Epidermal melanocyte (primary cell): ENCODE data around the gene SYTL2.
A peak's percentile ranks its signal among the peaks of the same experiment; 100 is the strongest.

Experiments
- DNase-seq: peaks from one replicate; pipeline ENCODE4 v3.0.0; 2011; ENCODE audit warnings: low spot score; ENCODE audit not compliant: insufficient read length

SYTL2 gene

DNA sequence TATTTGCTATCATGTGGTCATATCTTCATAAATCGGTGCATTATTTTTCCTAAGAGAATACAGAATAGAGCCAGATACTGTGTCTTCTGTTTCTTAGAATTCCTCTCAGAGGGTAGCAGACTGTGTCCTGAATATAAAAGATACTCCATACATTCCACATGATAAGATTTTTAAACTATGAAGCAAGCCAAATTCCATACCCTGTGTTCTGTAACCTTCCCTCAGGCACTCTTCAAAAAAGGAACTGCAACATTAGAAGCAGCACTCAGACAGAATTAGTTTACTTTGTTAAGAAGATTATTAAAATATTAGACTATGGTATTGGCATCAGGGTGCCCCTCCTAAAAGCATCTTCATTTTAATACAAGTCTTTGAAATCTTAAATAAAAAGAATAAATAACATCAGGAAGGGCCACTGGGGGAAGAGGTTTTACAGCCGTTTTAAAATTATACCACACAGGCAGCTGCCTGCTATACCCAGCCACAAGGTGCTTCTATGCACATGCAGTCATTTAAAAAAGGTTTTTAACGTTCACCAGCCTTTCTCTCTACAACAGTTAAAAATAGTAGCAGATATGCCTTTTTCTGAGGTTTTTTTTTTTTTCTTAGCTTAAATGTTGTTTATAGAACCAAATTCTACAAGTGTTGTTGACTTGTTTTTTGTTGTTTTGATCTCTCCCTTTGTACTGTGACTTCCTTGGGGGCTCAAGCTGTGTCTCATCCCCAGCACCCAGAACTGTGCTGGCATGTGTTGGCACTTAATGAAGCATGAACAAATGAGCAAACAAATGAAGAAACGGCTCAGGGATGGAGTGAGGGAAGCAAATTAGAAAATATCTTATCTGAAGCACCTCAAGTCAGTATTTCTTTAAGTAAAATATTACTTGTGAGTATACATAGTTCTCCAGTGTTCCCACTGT lies 70.2 kb downstream of the SYTL2 start:
- DNase-seq: no peak

DNA sequence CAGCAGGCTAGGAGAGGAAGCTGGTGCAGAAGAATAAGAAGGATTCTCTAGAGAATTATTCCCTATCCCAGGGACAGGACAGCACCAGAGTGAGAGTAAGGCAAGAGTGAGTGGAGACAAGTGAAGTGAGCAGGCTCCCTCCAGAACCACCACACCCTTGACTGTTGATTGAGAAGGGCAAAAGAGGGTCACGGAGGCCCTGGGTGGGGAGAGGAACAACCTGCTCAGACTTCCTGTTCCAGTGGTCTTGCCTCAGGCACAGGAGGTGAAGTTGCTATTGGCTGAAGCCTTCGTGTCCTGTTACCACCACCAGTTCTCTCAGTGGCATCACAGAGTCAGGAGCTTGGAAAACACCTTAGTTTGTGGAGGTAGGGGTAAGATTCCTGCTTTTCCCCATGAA lies 73.2 kb downstream of the SYTL2 start:
- DNase-seq: no peak

DNA sequence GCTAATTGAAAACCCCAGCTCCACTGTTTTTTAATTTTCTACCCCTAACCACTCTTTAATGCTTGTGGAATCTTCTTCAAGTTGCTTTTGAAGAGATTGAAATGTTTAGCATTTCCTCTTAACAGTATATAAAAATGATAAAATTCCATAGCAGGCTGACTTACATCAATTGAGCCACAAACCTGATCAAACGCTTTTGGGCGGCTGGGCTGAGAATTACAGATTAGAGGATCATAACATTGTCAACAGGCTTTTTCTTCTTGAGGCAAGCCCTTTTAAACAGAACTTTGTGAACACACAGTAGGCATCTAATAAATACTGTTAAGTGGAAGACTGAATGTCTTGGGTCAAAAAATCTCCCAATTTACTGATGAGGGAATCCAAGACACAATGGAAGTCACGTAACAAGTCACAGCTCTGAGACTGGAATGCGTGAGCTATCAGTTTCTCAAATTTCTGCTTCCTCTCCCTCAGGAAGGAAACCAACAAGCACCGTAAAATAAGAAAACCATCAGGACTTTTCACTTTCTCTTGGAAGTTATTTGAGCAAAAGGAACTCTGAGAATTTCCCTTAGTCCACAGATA lies 75.0 kb downstream of the SYTL2 start:
- DNase-seq: no peak

DNA sequence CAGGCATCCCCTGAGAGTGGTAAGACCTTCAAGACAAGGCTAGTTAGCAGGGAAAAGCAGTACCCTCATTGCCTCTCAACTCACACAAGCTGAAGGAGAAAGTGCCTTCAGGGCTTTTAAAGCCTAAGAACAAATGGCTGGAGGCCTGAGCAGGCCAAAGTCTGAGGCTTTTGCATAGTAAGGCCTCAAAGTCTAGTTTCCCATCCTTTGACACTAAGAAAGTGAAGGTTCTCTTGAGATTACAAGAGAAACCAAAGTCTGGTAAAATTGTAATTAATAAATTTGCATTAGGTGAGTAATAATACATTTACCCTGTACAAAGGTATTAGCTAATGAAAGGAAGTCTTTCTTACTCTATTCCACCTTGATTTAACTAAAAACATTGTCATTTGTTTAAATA lies 78.0 kb downstream of the SYTL2 start:
- DNase-seq: no peak

DNA sequence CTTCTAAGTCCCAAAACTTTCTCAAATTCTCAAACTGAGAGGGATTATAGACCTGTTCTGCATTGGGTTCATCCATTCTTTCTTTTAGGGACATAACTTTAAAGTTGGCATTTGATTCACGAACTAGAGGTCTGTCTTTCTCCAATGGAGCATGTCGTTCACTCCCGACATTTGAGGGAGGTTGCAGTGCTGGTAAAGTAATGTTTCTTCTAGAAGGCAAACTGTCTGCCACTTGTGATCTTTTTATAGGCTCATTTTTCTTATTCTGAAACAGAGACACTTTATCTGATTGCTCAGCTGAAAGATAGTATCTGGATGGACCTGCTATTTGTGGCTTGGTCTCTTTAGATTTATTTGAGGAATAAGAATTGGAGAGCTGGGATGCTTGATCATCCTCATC lies 84.6 kb downstream of the SYTL2 start:
- DNase-seq: no peak

DNA sequence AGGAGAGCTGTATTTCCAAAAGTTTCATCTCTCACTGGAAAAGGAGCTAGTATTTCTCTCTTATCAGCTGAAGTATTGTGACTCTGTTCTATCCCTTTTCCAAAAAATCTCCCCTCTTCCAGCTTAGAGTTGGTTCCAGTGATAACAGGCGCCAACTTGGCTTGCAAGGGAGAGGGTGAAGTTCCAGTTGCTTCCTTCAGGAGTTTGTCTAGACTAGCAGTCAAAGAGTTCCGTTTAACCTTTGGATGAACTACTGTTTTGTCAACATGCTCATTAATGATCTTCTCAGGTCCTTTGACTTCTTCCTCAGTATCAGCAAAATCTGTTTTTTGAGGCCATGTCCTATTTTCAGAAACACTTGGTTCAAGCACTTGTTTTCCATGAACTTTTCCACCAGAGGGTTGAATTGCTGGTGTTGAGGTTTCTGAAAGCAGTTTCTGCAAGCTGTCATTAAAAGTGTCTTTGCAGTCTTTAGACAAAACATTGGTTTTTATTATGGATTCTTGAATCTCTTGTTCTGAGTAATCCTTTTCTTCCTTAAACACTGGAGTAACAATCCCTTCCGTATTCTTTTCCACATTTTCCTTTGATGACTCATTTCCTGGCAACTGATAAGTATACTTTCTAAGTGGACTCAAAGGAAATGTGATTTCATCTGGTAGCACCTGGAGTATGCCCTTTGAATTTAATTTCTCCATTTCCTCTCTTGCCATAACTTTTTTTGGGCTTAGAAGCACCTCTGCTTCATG lies 85.3 kb downstream of the SYTL2 start:
- DNase-seq: peak; percentile 38

DNA sequence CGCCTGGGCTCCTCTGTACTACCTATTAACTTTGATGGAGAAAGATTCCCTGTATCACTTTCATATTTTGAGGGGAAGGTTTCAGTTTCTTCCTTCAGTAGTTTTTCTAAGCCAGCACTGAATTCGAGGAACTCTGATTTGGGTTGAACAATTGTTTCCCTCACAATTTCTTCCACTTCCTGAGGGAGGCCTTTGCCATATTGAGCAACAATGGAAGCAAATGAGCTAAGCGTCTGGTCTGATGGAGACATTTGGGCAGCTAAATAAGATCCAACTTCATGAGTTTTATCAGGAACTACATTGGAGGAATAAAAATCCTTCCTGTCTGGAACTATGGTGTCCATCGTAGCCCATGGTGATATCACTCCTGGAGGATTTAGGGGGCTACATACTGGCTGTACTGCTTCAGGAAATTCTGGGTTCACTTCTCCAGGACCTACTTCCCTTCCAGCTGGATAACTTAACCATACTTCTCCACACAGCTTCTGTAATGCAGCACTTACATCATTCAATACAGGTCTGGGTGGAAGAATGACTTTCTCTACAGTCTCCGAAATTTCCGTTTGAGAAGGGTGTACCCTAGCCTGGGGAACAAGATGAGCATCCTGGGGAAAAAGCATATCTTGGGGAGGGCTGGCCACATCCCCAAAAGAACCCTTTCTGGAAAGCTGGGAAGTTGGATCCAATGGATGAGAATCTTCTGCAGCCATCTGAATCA lies 86.0 kb downstream of the SYTL2 start:
- DNase-seq: no peak

DNA sequence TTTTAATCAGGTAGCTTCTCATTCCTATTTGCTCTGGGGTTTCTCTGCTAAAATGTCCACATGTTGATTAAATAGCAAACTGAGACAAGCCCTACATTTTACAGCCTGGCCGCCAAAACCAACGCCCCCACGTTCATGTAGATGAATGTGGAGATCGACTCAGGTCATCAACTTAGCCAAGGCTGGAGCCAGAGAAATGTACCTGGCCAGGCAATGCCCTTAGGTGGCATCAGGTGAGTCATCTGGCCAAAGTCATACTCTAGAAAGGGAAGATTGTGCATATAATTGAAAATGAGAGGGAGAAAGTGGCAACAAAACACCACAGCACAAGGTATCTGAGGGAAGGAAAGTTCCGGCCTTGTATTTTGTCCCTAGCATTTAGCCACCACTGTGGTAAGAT lies 87.9 kb downstream of the SYTL2 start:
- no peak for DNase-seq

DNA sequence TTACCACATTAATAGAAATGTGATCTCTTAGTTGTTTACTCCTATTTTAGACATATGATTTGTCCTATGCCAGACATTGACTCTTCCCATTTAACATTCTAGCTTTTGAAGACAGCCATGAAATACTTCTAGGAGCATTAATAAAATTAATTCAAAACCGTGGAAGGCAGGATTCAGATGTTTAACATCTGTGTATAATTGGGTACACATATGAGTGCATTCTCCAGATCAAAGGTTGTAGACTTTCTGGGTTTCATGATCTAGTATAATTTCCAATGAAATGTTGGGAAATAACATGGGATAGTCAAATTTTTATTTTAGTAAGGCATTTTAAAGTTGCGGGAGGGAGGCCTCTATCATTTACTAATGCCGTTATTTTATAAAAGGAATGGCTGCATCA lies 89.8 kb downstream of the SYTL2 start:
- no peak for DNase-seq

DNA sequence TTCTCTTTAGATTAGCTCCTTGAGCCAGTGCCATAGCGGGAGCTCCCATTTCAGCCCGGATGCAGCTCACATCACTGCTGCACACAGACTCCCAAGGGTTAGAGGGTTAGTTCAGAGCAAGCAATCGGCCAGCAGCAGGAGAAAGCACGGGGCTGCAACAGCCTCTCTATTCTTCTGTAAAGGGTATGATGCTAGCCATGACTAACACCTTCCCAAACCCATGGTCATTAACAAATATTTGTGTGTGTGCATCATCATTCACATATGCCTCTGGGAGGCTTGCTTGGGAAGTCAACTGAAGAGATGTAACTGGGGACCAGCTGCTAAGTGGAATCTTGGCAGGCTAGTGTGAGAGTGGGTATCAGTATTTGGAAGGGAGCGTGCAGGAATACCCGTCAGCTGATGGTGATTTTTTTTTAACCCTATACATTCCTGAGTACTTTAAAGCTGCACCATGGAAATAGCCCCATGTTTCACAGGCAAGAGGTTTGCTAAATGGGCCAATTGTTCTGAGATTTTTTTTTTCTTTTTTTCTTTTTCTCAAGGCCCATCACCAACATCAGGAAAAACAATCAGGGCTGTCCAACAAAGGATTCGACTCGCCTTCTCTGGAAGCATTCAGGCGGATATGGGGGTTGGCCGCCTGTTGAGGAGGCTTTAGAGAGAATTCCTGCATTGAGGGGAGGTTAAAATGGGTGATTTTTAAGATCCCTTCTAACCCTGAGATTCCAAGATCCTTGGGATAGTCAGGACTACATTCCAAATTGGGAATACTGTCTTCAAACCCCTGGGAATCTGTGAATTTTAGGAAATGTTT lies 91.7 kb downstream of the SYTL2 start:
- DNase-seq: peak; percentile 88

DNA sequence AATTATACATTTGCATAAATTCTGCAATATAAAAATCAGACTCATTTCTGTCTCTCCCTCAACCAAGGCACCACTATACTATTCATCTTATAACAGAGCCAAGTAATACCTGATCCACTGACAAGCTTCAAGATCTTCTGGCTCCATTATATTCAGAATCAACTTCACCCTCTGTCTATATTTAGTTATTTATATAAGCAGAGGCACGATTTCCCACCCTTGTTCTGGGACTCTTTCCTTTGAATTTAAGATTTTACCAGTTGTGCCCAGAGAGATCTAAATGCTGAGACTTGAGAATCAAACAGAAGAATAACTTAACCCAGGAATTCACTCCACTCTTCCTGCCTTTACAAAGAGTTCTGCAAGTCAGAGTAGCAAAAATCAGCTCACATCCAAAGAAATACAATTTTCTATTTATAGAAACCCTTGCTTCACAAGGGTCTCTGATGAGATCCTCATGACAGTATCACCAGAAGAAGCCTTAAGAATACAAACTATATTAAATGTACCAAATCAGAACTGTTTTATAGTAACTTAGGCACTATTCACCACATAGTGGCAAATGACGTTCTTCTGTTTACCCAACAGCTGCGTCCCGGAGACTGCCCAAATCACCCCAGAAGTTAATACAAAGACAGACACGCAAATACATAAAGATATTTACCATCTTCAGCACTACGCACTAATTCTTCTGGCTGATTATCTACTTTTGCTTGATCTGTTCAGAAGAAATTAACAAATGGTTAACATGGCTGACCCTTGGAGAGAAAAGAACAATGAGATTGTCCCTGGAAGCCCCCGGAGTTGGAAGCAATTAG lies 92.6 kb downstream of the SYTL2 start:
- no peak for DNase-seq

DNA sequence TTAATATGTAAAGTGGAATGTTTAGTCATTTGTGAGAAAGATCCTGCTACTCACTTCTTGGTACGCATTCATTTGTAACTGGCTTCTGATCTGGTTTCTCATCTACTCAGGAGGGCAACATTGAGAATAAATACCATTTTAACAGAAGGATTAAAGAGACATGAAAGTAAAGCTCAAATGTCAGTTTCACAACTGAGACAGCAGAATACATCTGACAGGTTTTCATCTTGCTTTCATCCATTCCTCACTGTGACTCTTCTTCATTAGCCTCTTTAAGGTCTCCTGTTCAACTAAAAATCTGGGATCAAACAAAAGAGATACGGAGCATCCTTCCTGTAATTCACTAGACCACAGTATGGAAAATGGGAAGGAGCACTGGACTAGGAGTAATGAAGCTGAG lies 93.5 kb downstream of the SYTL2 start:
- no peak for DNase-seq

DNA sequence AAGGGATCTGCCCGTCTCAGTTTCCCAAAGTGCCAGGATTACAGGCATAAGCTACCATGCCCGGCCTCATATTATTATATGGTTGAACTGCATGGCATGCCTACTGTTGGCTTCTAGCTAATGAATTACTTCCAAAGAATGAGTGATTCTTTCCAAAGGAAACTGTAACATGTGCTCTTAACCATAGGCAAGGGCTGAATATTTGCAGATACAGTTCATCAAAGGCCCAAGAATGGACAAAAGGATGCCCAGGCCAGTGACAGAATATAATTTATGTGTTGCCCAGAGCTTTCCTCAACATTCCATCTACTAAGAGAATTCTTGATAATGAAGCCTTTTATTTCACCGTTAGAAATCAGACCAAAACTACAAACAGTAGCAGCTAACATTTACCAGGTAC lies 98.0 kb downstream of the SYTL2 start:
- no peak for DNase-seq

DNA sequence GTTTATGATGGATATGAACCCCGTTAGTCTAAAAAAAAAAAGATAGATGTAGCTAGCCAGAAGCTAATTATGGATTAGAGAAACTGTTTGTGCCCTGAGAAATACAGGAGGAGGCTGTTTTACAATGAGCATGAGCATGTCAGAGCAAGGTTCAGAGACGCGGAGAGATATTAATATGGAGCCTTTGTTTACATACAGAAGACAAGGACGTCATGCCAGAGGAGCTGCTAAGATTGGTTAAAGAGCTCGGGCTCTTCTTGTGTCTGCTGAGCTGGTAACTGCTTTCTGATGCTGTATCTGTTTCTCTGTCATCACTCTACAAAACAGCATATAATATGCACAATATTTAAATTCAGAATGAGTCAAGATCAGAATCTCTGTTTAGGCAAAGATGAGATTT lies 100.0 kb downstream of the SYTL2 start:
- no peak for DNase-seq

DNA sequence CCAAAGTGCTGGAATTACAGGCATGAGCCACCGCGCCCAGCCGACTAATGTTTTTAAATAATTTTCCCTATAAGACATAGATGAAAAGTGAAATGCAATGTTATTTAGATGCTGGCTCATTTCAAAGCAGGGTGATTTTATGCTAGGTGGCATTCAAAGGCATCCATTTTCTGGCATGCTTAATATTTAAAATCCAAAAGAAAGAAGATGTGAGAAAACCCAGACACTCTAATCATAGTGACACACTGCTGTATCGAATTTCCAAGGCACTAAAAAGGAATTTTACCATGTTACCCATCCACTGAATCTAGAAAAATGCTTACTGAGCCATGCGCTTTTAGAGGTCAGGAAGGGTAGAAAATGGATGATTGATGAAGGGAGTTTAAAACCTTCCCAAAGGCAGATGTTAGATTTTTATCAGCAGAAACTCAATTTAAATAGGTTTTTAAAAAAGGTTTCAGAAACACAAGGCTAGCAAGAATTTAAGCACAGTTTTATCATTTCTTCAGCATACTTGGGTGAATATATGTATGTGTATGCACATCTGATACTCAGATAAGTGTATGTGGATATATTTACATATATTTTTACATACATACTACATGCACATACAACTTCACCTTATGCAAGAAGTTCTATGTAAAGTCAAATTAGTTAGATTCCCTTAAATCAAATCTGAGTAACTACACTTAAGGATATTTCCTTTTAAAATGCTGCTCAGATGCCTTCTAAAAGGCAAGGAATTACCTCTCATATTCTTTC lies 100.8 kb downstream of the SYTL2 start:
- DNase-seq: no peak

DNA sequence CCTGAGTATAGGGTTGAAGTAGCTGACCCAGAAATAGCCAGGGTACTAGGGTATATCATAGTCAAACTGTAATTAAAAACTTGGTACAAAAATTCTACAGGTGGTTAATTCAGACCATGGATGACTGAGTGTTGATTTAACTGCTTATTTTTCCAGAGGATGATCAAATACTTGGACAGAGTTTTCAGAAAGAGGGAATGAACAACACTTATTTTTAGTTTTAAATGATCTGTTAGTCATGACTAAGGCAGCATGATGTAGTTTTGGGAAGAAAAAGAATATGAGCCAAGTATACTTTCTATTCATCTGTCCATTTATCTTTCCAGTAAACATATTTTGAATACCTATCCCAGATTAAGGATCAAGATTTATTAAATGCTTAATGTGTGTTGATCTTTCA lies 105.1 kb downstream of the SYTL2 start:
- no peak for DNase-seq

DNA sequence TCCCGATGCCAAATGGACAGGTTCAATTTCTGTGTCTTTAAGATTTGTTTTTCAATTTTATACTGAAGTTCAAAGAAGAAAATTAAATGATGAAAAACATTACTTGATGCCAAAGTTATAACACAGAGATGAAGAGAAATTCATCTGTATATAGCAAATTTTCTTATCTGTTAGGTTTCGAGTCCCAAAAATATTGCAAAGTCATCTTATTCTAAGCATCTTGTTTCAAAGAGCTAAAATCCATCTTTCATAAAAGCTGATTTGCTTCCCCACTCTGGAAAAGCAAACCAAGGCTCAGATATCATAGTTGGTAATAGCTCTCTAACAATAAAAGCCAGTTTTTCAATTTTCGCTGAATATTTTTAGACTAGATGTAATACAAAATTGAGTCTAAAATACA lies 106.0 kb downstream of the SYTL2 start:
- DNase-seq: no peak

DNA sequence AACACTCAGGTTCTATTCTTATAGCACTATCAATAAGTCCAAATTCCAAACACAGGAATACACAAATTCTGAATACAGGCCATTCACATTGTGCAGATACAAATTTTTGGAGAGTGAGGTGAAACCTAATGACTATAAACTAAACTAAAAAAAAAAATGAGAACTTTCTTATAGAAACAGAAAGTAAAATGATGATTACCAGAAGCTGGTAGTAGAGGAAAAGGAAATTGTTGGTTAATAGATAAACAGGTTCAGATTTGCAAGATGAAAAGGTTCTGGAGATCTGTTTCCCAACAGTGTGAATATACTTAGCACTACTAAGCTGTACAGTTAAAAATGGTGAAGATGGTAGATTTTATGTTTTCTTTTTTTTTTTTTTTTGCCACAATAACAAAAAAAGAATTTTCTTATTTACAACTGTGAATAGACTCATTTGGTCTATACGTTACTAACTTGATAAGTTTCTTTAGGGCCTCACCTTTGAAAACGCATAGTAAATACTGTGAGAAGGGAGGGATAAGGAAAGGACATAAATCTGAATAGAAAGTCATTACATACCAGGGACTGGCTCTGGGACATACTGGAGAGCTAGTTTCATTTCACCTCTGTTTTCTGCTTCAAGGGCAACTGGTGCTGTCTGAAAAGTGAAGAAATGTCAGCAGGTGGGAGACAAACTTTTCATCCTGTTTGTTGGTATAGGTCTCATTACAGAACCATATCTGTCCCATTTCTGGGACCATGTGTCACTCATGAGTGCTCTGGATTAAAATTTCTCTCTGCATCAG lies 110.8 kb downstream of the SYTL2 start:
- no peak for DNase-seq
